Keratinocyte (primary cell): ENCODE results near the gene KIAA1755. TPM values are rescaled to one million over a fixed set of nuclear protein-coding genes. Genes with fewer than 3 reads are reported as not detected.

ENCODE experiments used
- DNase-seq: peaks from one replicate; pipeline ENCODE4 v3.0.0-alpha.2; 2011; ENCODE audit warnings: low read depth, missing footprints, low spot score
- FAIRE-seq: peaks from 2 replicates; lab custom pipeline; 2011; peaks lifted over from hg19 to GRCh38; lab: Jason Lieb, UNC
- H2AFZ ChIP-seq: 2 replicates; pipeline ENCODE4 v1.6.0; 2012; ENCODE audit warnings: low read length, control low read depth, inconsistent platforms; ENCODE audit not compliant: control insufficient read depth
- H3K27ac ChIP-seq: 2 replicates; pipeline ENCODE4 v1.5.1; 2011; ENCODE audit warnings: low read length; ENCODE audit not compliant: control insufficient read depth, insufficient read depth
- H3K27me3 ChIP-seq: 3 replicates; pipeline ENCODE4 v1.6.0; 2011; ENCODE audit warnings: low read length; ENCODE audit not compliant: control insufficient read depth, insufficient read depth; ENCODE audit errors: extremely low read depth
- H3K36me3 ChIP-seq, 2 experiments: 2 replicates in 1 of 2; 3 replicates in 1 of 2; pipeline ENCODE4 v1.5.1; 2011; ENCODE audit warnings: low read length in 2 of 2, mild to moderate bottlenecking in 1 of 2; ENCODE audit not compliant: control insufficient read depth in 2 of 2, insufficient read depth in 2 of 2; ENCODE audit errors: extremely low read depth in 1 of 2
- H3K4me1 ChIP-seq: 3 replicates; pipeline ENCODE4 v1.5.1; 2011; ENCODE audit warnings: low read length; ENCODE audit not compliant: control insufficient read depth, insufficient read depth; ENCODE audit errors: extremely low read depth
- H3K4me2 ChIP-seq: 3 replicates; pipeline ENCODE4 v1.6.0; 2011; ENCODE audit warnings: low read depth, low read length; ENCODE audit not compliant: control insufficient read depth, insufficient read depth; ENCODE audit errors: extremely low read depth
- H3K4me3 ChIP-seq, 3 experiments: fragments of 200-600 bp in 1 of 3; sonication (generic) in 1 of 3; 2 replicates in 2 of 3; 3 replicates in 1 of 3; pipeline ENCODE4 v1.5.1; 2011 to 2016; ENCODE audit warnings: low read length in 3 of 3, mild to moderate bottlenecking in 3 of 3, control low read depth in 2 of 3, inconsistent platforms in 1 of 3, low read depth in 1 of 3, mixed read lengths in 1 of 3, mixed run types in 1 of 3, moderate library complexity in 1 of 3; ENCODE audit not compliant: control insufficient read depth in 2 of 3, insufficient read depth in 2 of 3; ENCODE audit errors: extremely low read depth in 1 of 3
- H3K79me2 ChIP-seq: 2 replicates; pipeline ENCODE4 v1.6.0; 2012; ENCODE audit warnings: low read length; ENCODE audit not compliant: control insufficient read depth, insufficient read depth
- H3K9ac ChIP-seq: 3 replicates; pipeline ENCODE4 v1.6.0; 2011; ENCODE audit warnings: low read length; ENCODE audit not compliant: control insufficient read depth, insufficient read depth; ENCODE audit errors: extremely low read depth
- H3K9me1 ChIP-seq: 3 replicates; pipeline ENCODE4 v1.6.0; 2011; ENCODE audit warnings: low read length; ENCODE audit not compliant: control insufficient read depth, insufficient read depth; ENCODE audit errors: extremely low read depth
- H3K9me3 ChIP-seq: 2 replicates; pipeline ENCODE4 v1.5.1; 2012; ENCODE audit warnings: low read depth, low read length; ENCODE audit not compliant: control insufficient read depth
- H4K20me1 ChIP-seq: 3 replicates; pipeline ENCODE4 v1.6.0; 2011; ENCODE audit warnings: low read length; ENCODE audit not compliant: control insufficient read depth, insufficient read depth; ENCODE audit errors: extremely low read depth
- EZH2 ChIP-seq: IDR thresholded peaks from one replicate; pipeline ENCODE4 v1.6.1; 2012; ENCODE audit warnings: inconsistent platforms, mild to moderate bottlenecking, low read length, moderate library complexity
- dilution Hi-C: fragments of 300-500 bp; cut with MboI; formaldehyde crosslinking; loops from one replicate; pipeline ENCODE4 v1.7.0; 2020; ENCODE audit warnings: low sequenced_read_pairs; ENCODE audit not compliant: extremely low pct_ligation_motif_present
- polyA plus RNA-seq, 5 experiments: library from polyadenylated mRNA; depleted of rRNA in 3 of 5; stranded (reverse) in 3 of 5; stranded (forward) in 1 of 5; unstranded in 1 of 5; fragments of >200 nt; gene quantifications; 1 replicate in 1 of 5; 2 replicates in 3 of 5; 3 replicates in 1 of 5; pipeline versions ENCODE4 v1.2.1 to v1.2.3, GENCODE V29; 2011 to 2012; ENCODE audit warnings: missing spikeins in 2 of 5, low read depth in 1 of 5, low replicate concordance in 1 of 5
- TF ChIP-seq, protein P1 (sequence below), 3 experiments: IDR thresholded peaks in 1 of 3; conservative IDR thresholded peaks in 1 of 3; optimal IDR thresholded peaks in 1 of 3; 2 replicates in 2 of 3; 3 replicates in 1 of 3; pipeline versions ENCODE3 to v1.5.1; 2011; ENCODE audit warnings: low read length in 3 of 3, mild to moderate bottlenecking in 3 of 3, moderate library complexity in 2 of 3, control low read depth in 1 of 3, inconsistent platforms in 1 of 3; ENCODE audit not compliant: insufficient read depth in 2 of 3; ENCODE audit errors: extremely low read depth in 1 of 3

Gene KIAA1755
- polyA plus RNA-seq, 1 donor (not counting 4 experiments of a cell fraction or from before 2014, with no cell fraction given): not detected

DNA sequence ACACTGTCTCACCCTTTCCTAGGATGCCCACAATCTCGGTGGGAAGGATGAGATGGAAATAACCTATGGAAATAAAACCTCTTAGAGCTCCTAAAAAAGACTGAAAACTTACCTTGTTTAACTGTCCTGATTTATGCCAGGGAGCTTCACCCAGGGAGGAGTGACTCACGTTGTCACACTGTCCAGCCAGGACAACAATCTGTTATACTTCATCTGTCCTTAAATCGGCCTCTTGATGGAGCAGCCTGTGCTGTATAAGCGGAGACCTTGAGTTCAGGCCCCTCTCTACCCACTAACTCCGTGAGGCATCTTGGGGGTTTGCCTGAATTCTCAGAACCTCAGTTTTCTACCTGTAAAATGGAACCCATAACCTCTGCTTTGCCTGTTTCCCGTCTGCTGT lies 9.2 kb upstream of the KIAA1755 start:
- Histone ChIP-seq H3K4me3 (no peak overlapping the region), H3K4me2 (no peak overlapping the region), H2AFZ (no peak overlapping the region), H3K9ac (no peak overlapping the region), H3K27me3 (no peaks in the 10 kb centered on the region), H3K36me3 (no peaks in the 10 kb centered on the region), H3K9me1 (no peaks in the 10 kb centered on the region), H4K20me1 (no peaks in the 10 kb centered on the region), H3K27ac (no peak overlapping the region), H3K9me3 (no peaks in the 10 kb centered on the region), H3K79me2 (no peaks in the 10 kb centered on the region), H3K4me1 (peaks cover 12% of the 10 kb centered on the region)
- TF ChIP-seq, protein P1, sequence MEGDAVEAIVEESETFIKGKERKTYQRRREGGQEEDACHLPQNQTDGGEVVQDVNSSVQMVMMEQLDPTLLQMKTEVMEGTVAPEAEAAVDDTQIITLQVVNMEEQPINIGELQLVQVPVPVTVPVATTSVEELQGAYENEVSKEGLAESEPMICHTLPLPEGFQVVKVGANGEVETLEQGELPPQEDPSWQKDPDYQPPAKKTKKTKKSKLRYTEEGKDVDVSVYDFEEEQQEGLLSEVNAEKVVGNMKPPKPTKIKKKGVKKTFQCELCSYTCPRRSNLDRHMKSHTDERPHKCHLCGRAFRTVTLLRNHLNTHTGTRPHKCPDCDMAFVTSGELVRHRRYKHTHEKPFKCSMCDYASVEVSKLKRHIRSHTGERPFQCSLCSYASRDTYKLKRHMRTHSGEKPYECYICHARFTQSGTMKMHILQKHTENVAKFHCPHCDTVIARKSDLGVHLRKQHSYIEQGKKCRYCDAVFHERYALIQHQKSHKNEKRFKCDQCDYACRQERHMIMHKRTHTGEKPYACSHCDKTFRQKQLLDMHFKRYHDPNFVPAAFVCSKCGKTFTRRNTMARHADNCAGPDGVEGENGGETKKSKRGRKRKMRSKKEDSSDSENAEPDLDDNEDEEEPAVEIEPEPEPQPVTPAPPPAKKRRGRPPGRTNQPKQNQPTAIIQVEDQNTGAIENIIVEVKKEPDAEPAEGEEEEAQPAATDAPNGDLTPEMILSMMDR (optimal IDR thresholded peaks at IDR 0.05 in 1 of 3, IDR thresholded peaks at IDR 0.05 in 1 of 3, conservative IDR thresholded peaks at IDR 0.05 in 1 of 3; ENCODE audit: extremely low read depth in 1 of 3, insufficient read depth in 2 of 3, low read length in 3 of 3): no peak
- no peak for TF ChIP-seq EZH2
- dilution Hi-C loops: no loop called here
- DNase-seq: no peak
- FAIRE-seq: no peak

DNA sequence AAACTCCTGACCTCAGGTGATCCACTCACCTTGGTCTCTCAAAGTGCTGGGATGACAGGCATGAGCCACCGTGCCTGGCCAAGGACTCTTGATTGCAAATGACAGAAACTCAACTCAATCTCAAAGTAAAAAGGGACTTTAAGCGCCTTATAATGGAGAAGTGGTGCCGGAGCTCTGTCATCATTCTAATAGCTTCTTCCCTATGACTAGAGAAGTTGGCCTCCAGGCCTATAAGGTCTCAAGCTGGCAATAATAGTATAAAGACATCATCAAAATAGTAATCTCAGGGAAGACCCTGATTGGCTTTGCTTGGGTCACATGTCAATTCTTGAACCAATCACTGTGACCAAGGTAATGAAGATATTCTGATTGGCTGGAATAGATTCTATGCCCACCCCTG lies 8.5 kb upstream of the KIAA1755 start:
- H3K79me2 ChIP-seq: no peaks in the 10 kb centered on the region
- H3K9me1 ChIP-seq: no peaks in the 10 kb centered on the region
- H3K36me3 ChIP-seq: no peaks in the 10 kb centered on the region
- no peak overlapping the region for H2AFZ ChIP-seq
- FAIRE-seq: no peak
- no peak overlapping the region for H3K27ac ChIP-seq
- peaks cover 12% of the 10 kb centered on the region for H3K4me1 ChIP-seq
- TF ChIP-seq, protein P1 (optimal IDR thresholded peaks at IDR 0.05 in 1 of 3, IDR thresholded peaks at IDR 0.05 in 1 of 3, conservative IDR thresholded peaks at IDR 0.05 in 1 of 3; ENCODE audit: extremely low read depth in 1 of 3, insufficient read depth in 2 of 3, low read length in 3 of 3): no peak
- no peak for TF ChIP-seq EZH2
- H3K9ac ChIP-seq: no peak overlapping the region
- no peaks in the 10 kb centered on the region for H4K20me1 ChIP-seq
- dilution Hi-C loops: no loop called here
- no peak overlapping the region for H3K4me3 ChIP-seq
- H3K27me3 ChIP-seq: no peaks in the 10 kb centered on the region
- DNase-seq: no peak
- no peaks in the 10 kb centered on the region for H3K9me3 ChIP-seq
- no peak overlapping the region for H3K4me2 ChIP-seq
